Activated T-helper 2 cell treated with anti-CD3 and anti-CD28 coated beads, Interferon-gamma antibody, Interleukin-2, Interleukin-4, amounts not matched to agents 10 μg/mL and 5 μg/mL and 100 μg/mL, durations not matched to agents 14 hours and 24 hours and 36 hours (primary cell): ENCODE data around the gene AEBP2. TPM values are rescaled to one million over a fixed set of nuclear protein-coding genes. Genes with fewer than 3 reads are reported as not detected.

ENCODE experiments used
- DNase-seq: peaks from one replicate; pipeline ENCODE4 v3.0.0; 2021; ENCODE audit warnings: low spot score
- H3K27ac Mint-ChIP-seq: one replicate; pipeline ENCODE4 v1.8.0; 2021; ENCODE audit warnings: mixed read lengths
- H3K27me3 Mint-ChIP-seq: one replicate; pipeline ENCODE4 v1.8.0; 2021; ENCODE audit warnings: low read depth, mixed read lengths
- H3K36me3 Mint-ChIP-seq: one replicate; pipeline ENCODE4 v1.8.0; 2021; ENCODE audit warnings: low read depth, mixed read lengths
- H3K4me1 Mint-ChIP-seq: one replicate; pipeline ENCODE4 v1.8.0; 2021; ENCODE audit warnings: low read depth, mixed read lengths
- H3K4me3 Mint-ChIP-seq: one replicate; pipeline ENCODE4 v1.8.0; 2021; ENCODE audit warnings: low read depth, mild to moderate bottlenecking, moderate library complexity, mixed read lengths
- H3K9me3 Mint-ChIP-seq: one replicate; pipeline ENCODE4 v1.8.0; 2021; ENCODE audit warnings: mixed read lengths
- intact Hi-C: fragments of 100-400 bp; cut with micrococcal nuclease; formaldehyde crosslinking; loops from one replicate; pipeline ENCODE4 v1.15.1; 2023
- total RNA-seq: library from RNA; stranded (reverse); gene quantifications from 2 replicates; pipeline ENCODE4 v1.2.3, GENCODE V29; 2022

Gene AEBP2
- total RNA-seq, 1 donor from 2014 or later = 64.3 TPM

- Mint-ChIP-seq H3K27me3 (no peaks in the 10 kb centered on the region), H3K4me3 (no peak overlapping the region), H3K9me3 (no peaks in the 10 kb centered on the region), H3K4me1 (peaks cover 19% of the 10 kb centered on the region), H3K27ac (no peak overlapping the region), H3K36me3 (peaks cover 64% of the 10 kb centered on the region)
- intact Hi-C loops = no loop called here
- DNase-seq = no peak
Measured at GRCh38 chr12:19506497-19506896, 67.2 kb downstream of the AEBP2 start.

GRCh38 chr12:19507823-19508222 is 68.5 kb downstream of the AEBP2 start:
- intact Hi-C loops = no loop called here
- Mint-ChIP-seq H3K36me3 (peaks cover 59% of the 10 kb centered on the region), H3K9me3 (no peaks in the 10 kb centered on the region), H3K27me3 (no peaks in the 10 kb centered on the region), H3K4me1 (peaks cover 19% of the 10 kb centered on the region), H3K27ac (no peak overlapping the region), H3K4me3 (no peak overlapping the region)
- no peak for DNase-seq

DNA sequence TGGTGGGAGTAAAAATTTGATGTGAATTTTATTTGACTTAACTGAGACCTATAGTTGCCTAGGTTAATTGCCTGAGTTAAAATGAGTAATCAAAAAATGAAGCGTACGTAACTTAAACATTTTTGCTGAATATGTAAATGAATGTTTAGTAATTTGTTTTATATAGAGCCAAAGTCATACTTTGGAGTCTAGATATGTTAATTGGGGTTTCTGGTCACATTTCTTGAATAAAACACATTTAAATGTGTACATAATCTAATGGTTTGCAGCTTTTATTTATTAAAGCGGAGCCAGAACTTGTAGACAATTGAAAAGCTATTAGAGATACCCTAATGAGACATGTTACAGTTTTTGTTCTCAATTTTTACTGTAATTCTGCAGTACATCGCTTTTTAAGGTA is 71.2 kb downstream of the AEBP2 start:
- no peaks in the 10 kb centered on the region for H3K9me3 Mint-ChIP-seq
- H3K27me3 Mint-ChIP-seq = no peaks in the 10 kb centered on the region
- H3K4me3 Mint-ChIP-seq = no peak overlapping the region
- intact Hi-C loops = no loop called here
- H3K27ac Mint-ChIP-seq = no peak overlapping the region
- H3K36me3 Mint-ChIP-seq = peaks cover 62% of the 10 kb centered on the region
- H3K4me1 Mint-ChIP-seq = peaks cover 14% of the 10 kb centered on the region
- no peak for DNase-seq

- Mint-ChIP-seq H3K4me3 (no peak overlapping the region), H3K27ac (no peak overlapping the region), H3K4me1 (peaks cover 4% of the 10 kb centered on the region), H3K9me3 (no peaks in the 10 kb centered on the region), H3K27me3 (no peaks in the 10 kb centered on the region), H3K36me3 (peaks cover 55% of the 10 kb centered on the region)
- intact Hi-C loops = no loop called here
- no peak for DNase-seq
Measured at GRCh38 chr12:19515179-19515578, 75.9 kb downstream of the AEBP2 start.

- H3K27me3 Mint-ChIP-seq = no peaks in the 10 kb centered on the region
- no peak for DNase-seq
- peaks cover 42% of the 10 kb centered on the region for H3K36me3 Mint-ChIP-seq
- no peaks in the 10 kb centered on the region for H3K9me3 Mint-ChIP-seq
- intact Hi-C loops = no loop called here
- H3K4me3 Mint-ChIP-seq = no peak overlapping the region
- peaks cover 2% of the 10 kb centered on the region for H3K4me1 Mint-ChIP-seq
- H3K27ac Mint-ChIP-seq = no peak overlapping the region
Measured at GRCh38 chr12:19517583-19517982, 78.3 kb downstream of the AEBP2 start.

DNA sequence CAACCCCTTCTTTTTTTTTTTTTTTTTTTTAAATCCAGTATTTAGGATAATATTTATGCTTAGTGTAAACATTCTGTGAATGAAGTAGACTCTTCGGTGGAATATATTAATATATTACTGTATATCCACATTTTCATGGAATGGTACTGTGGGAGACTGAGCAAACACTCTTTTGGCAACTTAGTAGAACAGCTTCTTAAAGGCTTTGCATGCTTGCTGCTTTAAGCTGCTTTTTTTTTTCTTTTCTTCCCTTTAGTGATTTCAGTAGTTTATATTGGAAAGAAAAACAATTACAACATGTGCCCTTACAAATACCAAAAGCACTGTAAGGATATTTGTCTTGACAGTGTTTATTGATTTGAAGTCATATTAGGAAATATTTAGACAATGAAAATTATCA is 78.9 kb downstream of the AEBP2 start:
- H3K9me3 Mint-ChIP-seq = no peaks in the 10 kb centered on the region
- H3K4me1 Mint-ChIP-seq = peaks cover 2% of the 10 kb centered on the region
- DNase-seq = no peak
- H3K27me3 Mint-ChIP-seq = no peaks in the 10 kb centered on the region
- intact Hi-C loops = no loop called here
- no peak overlapping the region for H3K27ac Mint-ChIP-seq
- no peak overlapping the region for H3K4me3 Mint-ChIP-seq
- peaks cover 42% of the 10 kb centered on the region for H3K36me3 Mint-ChIP-seq

DNA sequence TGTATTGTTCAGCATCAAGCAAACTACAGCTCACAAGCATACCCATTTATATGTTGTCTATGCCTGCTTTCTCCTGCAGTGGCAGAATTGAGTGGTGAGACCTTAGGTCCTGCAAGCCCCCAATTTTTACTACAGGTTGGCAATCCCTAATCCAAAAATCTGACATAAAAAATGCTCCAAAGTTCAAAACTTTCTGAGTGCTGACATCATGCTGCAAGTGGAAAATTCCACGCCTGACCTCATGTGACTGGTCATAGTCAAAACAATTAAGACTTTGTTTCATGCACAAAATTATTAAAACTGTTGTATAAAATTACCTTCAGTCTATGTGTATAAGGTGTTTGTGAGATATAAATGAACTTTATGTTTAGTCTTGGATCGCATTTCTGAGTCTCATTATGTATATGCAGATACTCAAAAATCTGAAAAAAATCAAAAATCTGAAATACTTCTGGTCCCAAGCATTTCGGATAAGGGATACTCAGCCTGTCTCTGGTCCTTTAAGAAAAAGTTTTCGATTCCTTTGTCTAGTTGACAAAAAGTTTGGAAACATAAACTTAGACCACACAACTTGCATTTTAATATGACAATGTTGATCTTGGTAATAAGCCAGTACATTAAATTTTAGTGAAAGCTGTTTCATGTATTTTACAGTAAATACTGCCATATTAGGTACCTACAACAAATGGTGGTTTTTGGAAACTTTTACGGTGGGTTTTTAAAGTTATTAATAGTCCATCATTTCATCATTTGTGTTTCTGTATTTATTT is 81.5 kb downstream of the AEBP2 start:
- Mint-ChIP-seq H3K4me1 (no peaks in the 10 kb centered on the region), H3K9me3 (no peaks in the 10 kb centered on the region), H3K27me3 (no peaks in the 10 kb centered on the region), H3K4me3 (no peak overlapping the region), H3K36me3 (peaks cover 19% of the 10 kb centered on the region), H3K27ac (no peak overlapping the region)
- no peak for DNase-seq
- intact Hi-C loops = no loop called here

DNA sequence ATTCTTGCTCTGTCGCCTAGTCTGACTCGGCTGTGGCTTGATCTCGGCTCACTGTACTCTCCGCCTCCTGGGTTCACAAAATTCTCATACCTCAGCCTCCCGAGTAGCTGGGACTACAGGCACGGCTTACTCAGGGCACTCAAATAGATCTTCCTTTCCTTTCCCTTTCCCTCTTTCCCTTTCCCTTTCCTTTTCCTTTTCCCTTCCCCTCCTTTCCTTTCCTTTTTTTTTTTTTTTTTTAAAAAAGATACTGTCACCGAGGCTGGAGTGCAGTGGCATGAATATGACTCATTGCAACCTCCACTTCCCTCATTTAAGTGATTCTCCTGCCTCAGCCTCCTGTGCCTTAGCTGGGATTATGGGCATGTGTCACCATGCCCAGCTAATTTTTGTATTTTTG is 86.0 kb downstream of the AEBP2 start:
- peaks cover 5% of the 10 kb centered on the region for H3K36me3 Mint-ChIP-seq
- intact Hi-C loops = no loop called here
- no peak for DNase-seq
- no peak overlapping the region for H3K27ac Mint-ChIP-seq
- H3K27me3 Mint-ChIP-seq = no peaks in the 10 kb centered on the region
- H3K4me1 Mint-ChIP-seq = peaks cover 13% of the 10 kb centered on the region
- H3K9me3 Mint-ChIP-seq = no peaks in the 10 kb centered on the region
- H3K4me3 Mint-ChIP-seq = no peak overlapping the region

DNA sequence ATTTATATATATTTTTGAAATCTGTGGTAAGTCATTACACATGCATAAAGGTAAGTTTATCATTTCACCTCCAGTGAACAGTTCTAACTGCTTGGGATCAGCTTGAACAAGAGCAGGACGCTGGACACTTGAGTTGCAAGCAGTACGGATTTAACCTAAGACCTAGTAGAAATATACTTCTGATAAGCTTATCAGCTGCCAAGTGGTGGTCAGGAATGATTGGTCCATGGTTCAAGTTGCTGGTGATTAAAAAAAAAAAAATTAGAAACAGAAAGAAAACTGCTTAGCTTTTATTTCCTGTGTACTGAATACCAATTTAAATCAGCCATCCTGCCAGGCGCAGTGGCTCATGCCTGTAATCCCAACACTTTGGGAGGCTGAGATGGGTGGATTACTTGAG is 88.6 kb downstream of the AEBP2 start:
- Mint-ChIP-seq H3K36me3 (peaks cover 2% of the 10 kb centered on the region), H3K9me3 (no peaks in the 10 kb centered on the region), H3K4me1 (peaks cover 15% of the 10 kb centered on the region), H3K27me3 (no peaks in the 10 kb centered on the region), H3K4me3 (no peak overlapping the region), H3K27ac (no peak overlapping the region)
- DNase-seq = no peak
- intact Hi-C loops = no loop called here

- intact Hi-C loops = no loop called here
- no peak for DNase-seq
- Mint-ChIP-seq H3K4me3 (no peak overlapping the region), H3K9me3 (no peaks in the 10 kb centered on the region), H3K4me1 (peaks cover 15% of the 10 kb centered on the region), H3K27me3 (no peaks in the 10 kb centered on the region), H3K36me3 (peaks cover 9% of the 10 kb centered on the region), H3K27ac (no peak overlapping the region)
Measured at GRCh38 chr12:19528750-19529149, 89.5 kb downstream of the AEBP2 start.

GRCh38 chr12:19529951-19530636 is 90.8 kb downstream of the AEBP2 start:
- no peaks in the 10 kb centered on the region for H3K27me3 Mint-ChIP-seq
- intact Hi-C loops = no loop called here
- H3K27ac Mint-ChIP-seq = no peak overlapping the region
- peaks cover 12% of the 10 kb centered on the region for H3K36me3 Mint-ChIP-seq
- H3K4me1 Mint-ChIP-seq = peaks cover 16% of the 10 kb centered on the region
- DNase-seq = no peak
- peaks cover 3% of the 10 kb centered on the region for H3K9me3 Mint-ChIP-seq
- no peak overlapping the region for H3K4me3 Mint-ChIP-seq

DNA sequence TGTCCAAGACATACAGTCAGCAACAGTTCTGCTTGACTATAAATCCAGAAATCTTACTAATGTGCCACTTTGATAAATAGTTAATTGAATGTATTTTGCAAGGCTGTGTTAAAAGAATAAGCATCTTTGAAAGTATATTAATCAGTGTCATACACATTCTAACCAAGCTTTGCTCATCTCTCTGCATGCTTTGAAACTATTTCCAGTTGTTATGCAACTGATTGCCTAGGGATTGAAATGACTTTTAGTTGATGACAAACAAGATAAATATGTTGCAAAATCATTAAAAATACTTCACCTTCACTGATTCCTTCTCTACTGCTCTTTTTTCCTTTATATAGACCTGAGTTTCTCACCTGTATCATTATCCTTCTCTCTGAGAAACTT is 91.3 kb downstream of the AEBP2 start:
- no peaks in the 10 kb centered on the region for H3K27me3 Mint-ChIP-seq
- no peak overlapping the region for H3K27ac Mint-ChIP-seq
- no peak for DNase-seq
- intact Hi-C loops = no loop called here
- H3K4me1 Mint-ChIP-seq = peaks cover 21% of the 10 kb centered on the region
- H3K36me3 Mint-ChIP-seq = peaks cover 16% of the 10 kb centered on the region
- no peak overlapping the region for H3K4me3 Mint-ChIP-seq
- H3K9me3 Mint-ChIP-seq = peaks cover 8% of the 10 kb centered on the region

GRCh38 chr12:19533567-19533966 is 94.3 kb downstream of the AEBP2 start:
- Mint-ChIP-seq H3K4me1 (peaks cover 18% of the 10 kb centered on the region), H3K36me3 (peaks cover 21% of the 10 kb centered on the region), H3K27me3 (no peaks in the 10 kb centered on the region), H3K27ac (no peak overlapping the region), H3K9me3 (peaks cover 18% of the 10 kb centered on the region), H3K4me3 (no peak overlapping the region)
- intact Hi-C loops = no loop called here
- DNase-seq = no peak
